HG03575 (cell line): ENCODE data around the gene FBXO3.
"Not testable (repeated sequence)": the region's sequence is repeated elsewhere in the genome, so short reads cannot be mapped to it uniquely, and the experiment has no call there.

Source experiments
- ATAC-seq: cut with Tn5 transposase; IDR thresholded peaks from one replicate; pipeline ENCODE4 v1.9.1; 2021; ENCODE audit not compliant: unreplicated experiment, insufficient number of reproducible peaks, low FRiP score; ENCODE audit errors: extremely low read depth

FBXO3 gene

DNA sequence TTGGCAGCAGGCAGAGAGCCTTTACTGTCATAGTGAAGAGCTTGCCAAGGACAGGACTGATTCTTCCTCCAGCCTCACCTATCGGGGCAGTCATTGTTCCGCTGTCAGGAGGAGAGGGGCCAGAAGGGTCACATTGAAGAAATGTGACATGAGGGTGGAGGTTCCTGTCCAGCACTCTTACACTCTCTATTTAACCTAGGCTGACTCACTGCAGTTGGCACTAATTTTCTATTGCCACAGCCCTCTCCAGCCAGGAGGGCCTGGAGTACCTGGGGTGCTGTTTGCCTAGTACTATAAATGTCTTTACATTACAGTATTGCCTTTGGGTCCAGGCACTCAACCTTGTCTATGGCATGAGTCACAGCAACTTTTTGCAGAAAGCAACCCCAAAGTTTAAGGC, 66.5 kb downstream of the FBXO3 start:
- ATAC-seq: not testable (repeated sequence)

DNA sequence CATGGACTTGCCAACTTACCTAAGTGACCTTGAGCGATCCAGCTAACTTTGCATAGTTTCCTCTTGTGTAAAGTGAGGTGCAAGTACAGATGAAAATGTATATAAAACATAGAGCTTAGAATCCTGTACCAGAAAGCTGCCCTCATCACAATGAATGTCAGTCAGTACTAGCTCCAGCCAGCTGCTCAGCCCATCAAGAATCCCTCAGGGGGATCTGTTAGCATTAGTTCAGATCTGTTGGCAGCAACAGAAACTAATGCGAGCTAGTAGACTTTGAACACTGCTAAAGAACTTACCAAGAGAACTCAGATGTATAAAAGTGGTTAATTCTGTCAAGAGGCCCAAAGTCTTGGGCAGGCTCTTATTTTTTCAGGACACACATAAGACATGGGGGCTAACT, 67.4 kb downstream of the FBXO3 start:
- no peak for ATAC-seq

DNA sequence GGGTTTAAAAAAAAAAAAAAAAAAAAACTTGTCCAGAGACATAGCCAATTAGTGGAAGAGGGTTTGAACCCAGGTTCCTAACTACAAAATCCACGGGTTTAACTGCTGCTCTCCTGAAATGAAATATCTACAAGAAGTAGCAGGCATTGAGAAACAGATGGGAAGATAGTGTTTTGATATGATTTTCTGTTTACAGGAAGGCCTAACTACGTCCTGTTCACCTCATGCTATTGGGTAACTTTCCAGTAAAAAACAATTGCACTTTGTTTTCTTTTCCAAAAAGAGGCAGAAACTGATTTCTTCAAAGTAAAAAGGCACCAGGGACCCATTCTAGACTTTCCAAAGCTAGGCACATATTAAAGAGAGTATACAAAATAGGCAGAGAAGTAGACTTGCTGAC, 67.8 kb downstream of the FBXO3 start:
- no peak for ATAC-seq

DNA sequence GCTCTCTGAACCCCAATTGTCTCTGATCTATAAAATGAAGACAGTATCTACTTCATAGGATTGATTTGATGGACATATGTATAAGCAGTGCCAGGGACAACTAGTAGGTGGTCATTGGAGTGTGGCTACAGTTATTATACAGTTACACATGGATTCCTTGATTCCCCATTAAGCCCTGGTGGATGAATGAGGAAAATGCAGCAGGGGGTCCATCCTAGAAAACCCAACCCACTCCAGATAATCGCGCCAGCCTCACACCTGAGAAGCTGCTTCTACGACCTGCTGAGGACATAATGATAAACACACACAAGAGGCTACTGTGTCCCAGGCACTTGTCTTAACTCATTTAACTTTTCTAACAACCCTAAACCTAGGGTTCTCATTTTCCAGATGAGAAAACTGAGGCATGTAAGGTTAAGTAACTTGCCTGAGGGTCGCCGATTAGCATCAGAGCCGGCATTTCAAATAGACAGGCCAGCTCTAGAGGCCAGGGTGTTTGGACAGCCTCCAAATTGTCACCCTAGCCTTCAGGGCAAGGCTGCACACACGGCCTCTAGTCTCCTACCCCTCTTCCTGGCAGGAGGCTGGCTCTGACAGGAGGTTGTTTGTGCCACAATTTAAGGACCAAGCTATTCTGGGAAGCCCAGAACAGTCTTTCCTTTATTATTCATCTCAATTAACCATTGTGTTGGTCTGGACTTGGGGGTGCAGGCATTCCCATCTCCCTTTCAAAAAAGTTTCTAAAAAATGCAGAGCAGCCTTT, 69.9 kb downstream of the FBXO3 start:
- ATAC-seq: no peak

DNA sequence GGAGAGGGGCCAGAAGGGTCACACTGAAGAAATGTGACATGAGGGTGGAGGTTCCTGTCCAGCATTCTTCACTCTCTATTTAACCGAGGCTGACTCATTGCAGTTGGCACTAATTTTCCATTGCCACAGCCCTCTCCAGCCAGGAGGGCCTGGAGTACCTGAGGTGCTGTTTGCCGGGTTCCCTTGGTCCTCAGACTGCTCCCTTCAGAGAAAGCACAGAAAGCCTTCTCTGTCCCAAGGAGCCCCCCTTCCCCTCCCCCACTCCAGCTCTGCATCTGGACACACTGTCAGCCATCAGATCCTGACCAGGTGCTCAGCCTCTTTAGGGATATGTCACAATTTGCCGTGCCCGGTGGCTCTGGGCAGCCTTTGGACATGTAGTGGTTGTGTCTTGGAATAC, 70.5 kb downstream of the FBXO3 start:
- no peak for ATAC-seq

DNA sequence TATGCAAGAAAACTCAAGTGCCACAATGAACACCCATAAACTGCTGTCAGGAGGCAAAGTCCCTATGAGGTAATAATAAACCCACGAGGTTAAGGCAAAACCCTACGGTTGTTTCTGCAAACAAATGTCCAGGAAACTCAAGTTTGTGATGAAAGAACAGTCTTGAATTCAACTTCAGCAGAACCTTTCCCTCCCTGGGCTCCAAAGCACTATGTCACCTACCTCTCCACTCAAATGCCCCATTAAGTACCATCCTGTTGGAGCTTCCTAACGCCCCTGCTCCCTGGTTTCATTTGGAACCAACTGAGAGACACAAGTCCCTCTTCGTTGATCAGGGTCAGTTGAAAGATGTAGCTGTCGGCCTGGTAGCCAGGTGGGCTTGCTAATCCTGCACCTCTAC, 71.1 kb downstream of the FBXO3 start:
- ATAC-seq: no peak

DNA sequence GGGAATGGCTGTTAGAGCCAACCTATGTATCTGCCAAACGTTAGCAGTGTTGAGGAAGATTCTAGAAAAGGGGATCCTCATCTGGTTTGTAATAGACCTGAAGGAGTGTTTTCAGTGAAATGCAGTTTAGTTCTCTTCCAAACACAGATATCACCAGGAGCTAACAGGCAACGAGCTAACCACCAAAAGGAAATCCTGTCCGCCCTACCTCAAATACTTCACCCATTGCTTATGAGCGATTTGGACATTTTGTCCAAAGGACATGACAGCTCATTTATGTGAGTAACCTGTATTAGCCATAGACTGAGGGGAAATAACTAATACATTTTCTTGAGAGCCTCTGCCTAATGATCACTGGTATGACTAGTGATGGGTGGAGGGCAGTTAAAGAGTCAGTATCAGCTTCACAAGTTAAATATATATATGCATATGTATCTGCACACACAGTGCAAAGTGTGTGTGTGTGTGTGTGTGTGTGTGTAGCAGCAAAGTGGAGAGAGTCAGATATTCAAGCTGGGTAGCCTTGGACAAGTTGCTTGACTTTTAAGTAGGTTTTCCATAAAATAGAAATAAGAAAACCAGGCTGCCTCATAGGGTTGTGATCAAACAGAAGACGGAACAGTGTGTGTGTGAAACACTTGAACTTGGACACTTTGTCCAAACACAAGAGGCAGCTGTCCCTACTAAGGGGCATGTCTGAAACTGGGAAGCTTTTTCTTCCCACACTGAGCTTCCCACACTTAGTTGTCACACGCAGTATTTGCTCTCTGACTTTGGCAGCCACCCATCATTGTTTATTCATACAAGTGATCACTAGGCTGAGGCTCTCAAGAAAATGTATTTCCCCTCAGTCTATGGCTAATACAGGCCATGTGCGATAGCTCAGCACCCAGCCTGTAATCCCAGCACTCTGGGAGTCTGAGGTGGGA, 72.8 kb downstream of the FBXO3 start:
- no peak for ATAC-seq

DNA sequence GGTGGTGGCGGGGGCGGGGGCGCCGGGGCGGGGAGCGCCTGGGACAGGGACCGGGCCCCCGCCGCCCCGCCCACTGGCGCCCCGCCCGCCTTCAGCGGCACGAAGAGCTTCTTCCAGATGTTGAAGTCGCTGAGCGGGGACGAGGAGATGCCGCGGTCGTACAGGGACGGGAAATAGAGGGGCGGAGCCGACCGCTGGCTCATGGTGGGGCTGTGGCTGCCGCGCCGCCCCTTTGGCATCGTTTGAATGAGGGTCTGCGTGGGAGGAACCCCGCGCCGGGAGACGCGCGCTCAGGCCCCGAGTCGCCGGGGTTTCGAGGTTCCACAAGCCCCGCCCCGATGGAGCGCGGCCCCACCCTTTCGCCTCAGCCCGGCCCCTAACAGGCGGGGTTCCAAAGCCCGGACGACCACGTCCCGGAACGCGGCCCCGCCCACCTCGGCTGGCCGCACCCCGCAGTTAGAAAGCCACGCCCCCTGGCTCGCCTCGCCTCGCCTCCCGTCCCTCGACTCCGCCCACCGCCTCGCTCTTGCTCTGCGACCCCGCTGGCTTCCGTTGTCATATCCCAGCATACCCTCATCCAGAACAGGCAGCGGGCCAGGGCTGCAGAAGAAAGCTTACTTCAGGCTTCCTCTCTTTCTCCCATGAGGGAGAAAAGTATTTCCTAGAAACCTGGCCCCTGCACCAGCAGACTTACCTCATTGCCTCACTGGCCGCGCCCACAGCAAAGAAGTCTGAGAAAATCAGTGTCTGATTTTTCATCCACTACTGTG, 73.6 kb downstream of the FBXO3 start, which contains the start of gene C11orf91:
Gene C11orf91, minus strand, starts transcription at position 325 of the 770 bp plus-strand sequence. Its CDS starts 86 bp downstream, at position 239.
- peak; percentile 39 for ATAC-seq

DNA sequence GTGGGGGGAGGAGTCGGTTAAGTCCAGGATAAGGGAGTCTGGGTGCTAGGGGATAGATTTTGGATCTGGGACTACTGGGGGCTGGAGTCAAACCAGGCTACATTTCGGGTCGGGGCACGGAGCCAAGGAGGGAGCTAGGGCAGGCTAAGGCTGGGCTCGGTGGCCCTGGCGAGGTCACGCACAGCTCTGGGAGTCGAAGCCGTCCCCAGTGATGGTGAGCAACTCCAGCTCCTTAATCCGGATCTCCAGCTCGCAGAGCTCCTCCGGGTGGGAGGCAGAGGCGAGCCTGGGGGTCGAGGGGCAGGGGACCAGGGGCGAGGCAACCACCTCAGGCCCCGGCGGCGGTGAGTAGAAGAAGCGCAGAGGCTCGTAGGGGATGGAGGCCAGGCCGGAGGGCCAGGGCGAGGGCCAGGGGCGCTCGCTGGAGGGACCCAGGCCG, 74.2 kb downstream of the FBXO3 start:
- no peak for ATAC-seq

DNA sequence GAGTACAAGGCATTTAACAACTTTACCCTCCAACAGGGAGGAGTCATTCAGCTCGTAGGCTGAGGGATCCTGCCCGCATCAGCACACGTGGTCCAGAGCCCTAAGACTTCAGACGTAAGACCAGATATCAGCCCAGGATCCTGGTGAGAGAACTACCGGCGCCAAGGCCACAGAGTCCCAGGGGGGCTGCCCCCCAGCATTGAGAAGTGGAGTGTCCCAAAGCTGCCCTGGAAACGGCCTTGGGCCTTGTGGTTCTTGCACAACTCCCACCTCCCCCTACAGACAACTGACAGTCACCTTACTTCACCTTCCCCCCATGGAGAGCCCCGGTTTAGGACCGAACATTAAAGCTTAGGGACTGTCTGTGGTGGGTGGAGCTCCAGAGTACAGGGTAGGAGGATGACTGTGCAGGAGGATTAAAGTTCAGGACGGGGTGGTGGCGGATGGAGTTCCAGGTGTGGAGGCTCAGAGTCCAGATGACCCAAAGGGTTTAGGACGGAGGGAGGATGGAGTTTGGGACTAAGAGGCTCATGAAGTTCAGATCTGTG, 74.7 kb downstream of the FBXO3 start:
- no peak for ATAC-seq

DNA sequence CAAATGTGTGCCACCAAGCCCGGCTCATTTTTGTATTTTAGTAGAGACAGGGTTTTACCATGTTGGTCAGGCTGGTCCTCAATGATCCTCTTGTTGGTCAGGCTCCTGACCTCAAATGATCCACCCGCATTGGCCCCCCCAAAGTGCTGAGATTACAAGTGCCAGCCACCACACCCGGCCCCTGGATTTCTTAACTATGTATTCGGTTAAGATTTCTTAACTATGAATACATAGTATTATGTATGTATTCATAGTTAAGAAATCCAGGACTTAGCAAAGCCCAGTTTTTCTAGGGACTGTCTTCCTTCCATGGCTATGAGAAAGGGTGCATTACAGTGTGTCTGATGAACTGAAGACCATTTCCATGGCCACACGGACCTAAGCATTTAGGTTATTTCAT, 75.4 kb downstream of the FBXO3 start:
- ATAC-seq: no peak

DNA sequence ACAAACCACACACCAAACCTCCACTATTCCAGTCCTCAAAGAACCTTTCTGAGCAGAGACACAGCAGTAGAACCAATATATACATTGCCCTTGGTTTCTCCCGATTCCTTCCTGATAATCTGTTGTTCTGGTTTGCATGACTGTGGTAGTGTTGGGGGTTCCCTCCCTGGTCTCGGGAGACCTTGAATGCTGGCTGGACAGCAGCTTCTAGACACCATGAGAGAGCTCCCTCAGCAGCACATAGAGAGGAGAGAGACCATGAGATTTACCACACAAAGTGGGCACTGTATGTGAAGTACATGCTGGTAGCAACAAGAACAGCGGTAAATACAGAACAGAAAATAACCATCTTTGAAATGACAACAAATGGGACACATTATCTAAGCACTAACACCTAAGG, 76.3 kb downstream of the FBXO3 start:
- ATAC-seq: no peak

DNA sequence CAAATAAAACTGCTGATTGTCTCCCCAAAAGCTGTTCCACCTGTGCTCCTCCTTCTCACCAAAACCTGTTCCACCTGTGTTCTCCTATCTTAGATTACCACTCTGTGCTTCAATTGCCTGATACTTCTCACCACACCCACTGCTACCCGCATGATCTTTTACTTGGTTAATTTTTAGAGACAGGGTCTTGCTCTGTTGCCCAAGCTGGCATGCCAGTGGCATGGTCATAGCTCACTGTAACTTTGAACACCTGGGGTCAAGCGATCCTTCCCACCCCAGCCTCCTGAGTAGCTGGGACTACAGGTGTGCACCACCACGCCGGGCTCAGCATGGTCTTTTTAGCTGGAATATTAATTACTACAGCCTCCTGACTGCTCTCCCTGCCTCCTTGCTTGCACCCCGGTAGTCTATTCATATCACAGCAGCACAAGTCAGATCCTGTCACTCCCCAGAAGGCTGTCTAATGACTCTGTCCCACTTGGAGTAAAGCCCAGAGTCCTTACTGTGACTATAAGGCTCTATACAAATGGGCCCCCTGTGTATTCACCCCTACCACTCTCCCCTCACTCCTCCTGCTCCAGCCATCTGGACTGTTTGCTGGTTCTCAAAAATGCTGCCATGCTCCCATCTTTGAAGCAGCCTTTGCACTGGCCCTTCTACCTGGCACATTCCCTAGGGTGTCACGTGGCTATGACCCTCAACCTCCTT, 77.2 kb downstream of the FBXO3 start:
- no peak for ATAC-seq

DNA sequence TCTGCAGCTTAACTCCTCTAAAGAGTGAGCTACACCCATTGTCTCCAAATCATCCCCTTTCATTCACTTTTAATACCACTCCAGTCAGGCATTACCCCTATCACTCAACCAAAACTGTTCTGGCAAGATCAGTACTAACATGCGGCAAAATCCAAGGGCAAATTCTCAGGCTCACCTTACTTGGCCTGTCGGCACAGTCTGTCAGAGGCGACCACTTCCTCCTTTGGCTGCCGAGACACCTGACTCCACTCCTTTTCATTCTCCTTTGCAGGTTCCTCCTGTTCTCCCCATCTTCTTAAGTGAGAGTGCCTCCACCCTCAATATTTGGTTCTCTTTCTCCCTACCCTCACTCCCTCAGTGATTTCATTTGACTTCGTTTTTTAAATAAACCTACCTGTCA, 77.9 kb downstream of the FBXO3 start:
- ATAC-seq: no peak

DNA sequence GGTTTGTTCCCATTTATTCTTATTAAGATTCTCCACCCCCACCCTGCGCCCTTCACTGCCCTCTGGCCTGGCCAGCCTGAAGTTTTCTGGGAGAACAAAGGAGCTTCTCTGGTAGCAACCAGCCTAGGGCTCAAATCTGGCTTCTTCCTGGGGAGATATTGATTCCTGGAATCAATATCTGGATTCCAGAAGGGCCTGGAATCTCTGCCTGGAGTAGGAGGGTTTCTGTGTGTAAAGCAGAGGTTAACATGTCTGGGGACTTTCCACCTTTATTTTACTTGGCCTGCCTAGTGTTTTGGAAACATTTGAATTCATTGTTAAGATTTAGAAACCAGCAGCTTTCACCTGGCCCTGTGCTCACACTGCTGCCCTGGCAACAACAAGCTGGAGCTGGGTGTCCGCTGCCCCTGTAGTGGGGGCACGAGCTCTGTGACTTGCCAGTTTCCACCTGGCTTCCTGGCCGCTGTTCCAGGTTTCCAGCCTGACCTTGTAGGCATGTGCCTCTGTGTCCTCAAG, 79.2 kb downstream of the FBXO3 start:
- ATAC-seq: no peak

DNA sequence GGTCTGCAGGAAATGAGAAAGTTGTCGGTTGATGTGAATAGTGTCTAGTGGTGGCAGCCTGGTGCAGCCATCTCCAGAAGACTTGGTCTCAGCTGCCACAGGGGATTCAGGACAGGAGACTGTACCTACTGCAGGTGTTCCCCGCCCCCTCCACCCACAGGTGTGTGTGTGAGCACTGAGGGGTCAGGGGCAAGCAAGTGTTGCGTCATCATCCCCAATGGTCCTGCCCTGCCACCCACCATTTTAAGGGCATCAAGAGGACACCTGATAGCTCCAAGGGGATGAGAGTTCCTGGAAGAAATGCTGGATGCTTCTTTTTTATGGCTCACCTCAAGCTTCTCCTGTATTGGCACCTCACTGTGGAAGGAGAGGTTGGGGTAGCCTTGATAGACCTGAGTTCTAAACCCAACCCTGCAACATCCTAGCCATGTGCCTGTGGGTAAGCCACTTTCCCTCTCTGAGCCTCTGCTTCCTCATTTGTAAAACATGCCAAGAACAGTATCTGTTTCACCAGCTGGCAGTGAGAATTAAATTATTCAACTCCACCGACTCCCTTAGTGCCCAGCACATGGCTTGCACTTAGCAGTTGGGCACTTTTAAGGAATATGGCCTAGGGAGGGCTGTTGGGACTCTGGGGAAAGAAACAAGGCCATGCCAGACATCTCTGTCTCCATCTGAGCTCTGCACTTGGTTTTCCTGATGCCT, 79.8 kb downstream of the FBXO3 start:
- ATAC-seq: no peak

DNA sequence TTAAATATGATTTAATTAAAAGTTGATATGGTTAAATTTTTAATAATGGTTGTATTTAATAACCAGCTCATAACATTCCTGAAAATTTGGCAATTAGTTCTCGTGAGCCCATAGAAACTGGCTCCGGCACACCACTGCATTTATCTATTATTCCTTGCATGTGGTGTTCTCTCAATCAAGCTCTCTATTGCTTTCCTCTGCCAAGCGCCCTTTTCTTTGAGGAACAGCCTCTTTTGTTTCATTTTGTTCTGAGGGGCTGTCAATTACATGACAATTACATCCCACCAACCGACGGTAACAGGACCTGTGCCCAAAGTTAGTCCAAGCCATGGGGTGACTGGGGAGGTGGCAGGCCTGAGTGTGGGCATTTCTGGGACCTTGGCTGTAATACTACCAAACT, 81.8 kb downstream of the FBXO3 start:
- no peak for ATAC-seq

DNA sequence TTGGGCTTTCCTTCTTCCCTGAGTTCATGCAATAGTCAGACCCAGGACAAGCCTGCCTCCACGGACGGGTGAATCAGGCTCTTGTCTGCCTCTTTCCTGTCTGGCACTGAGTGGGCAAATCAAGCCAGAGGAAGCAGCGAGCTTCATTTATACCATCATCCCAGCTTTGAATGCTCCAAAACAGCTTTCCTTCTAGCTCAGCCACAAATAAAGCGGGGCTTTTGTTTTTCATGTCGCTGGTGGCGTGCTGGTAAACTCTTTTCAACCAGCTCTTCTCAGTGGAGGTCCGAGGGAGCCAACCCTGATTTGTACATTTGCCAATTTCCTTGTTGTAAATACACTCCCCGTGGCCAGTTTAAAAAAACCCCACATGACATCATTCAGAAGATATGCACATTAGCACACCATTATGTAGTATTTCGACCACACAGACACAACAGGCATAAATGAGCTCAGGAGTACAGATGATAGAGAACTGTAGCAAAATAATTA, 82.3 kb downstream of the FBXO3 start:
- no peak for ATAC-seq
